ENCODE measurements around the gene EVX2. TPM values are rescaled to one million over a fixed set of nuclear protein-coding genes. Genes with fewer than 3 reads are reported as not detected.
A peak's percentile ranks its signal among the peaks of the same experiment; 100 is the strongest.

EVX2 gene
- total RNA-seq, 2 experiments from 2014 or later = not detected

- Mint-ChIP-seq H3K4me3 (peak overlapping the region; percentile 51), H3K9me3 (peaks cover 4% of the 10 kb centered on the region), H3K27me3 (peaks cover 76% of the 10 kb centered on the region), H3K36me3 (ENCODE audit: low read depth) (no peaks in the 10 kb centered on the region), H3K27ac (no peak overlapping the region), H3K4me1 (ENCODE audit: low read depth) (peaks cover 12% of the 10 kb centered on the region)
- CTCF ChIA-PET = interaction anchor here (1.5 to 1.8 kb wide), 3 partner anchors 18 to 333 kb away, joined by 3 to 5 read pairs (median 4); no protein-coding TSS in a partner anchor
- POLR2A ChIA-PET = interaction anchor here (1.4 kb wide), 1 partner anchor 9 kb away, joined by 3 read pairs; no protein-coding TSS in a partner anchor
- no peak for ATAC-seq
- no peak for DNase-seq
- intact Hi-C loops (cut with micrococcal nuclease) = loop anchor here (5.0 kb wide), 2 partner anchors 35 to 40 kb away; no protein-coding TSS in a partner anchor
- TF ChIP-seq CTCF (IDR thresholded peaks at IDR 0.05) = no peak
Measured at GRCh38 chr2:176122052-176122682, 38.4 kb upstream of the EVX2 start.

GRCh38 chr2:176121190-176122051 is 37.7 kb upstream of the EVX2 start:
- ChIA-PET POLR2A (interaction anchor here (1.4 kb wide), 1 partner anchor 10 kb away, joined by 3 read pairs; no protein-coding TSS in a partner anchor), CTCF (interaction anchor here (0.9 to 1.8 kb wide), 9 partner anchors 10 to 333 kb away, joined by 3 to 12 read pairs (median 4); no protein-coding TSS in a partner anchor)
- Mint-ChIP-seq H3K4me3 (no peak overlapping the region), H3K9me3 (peaks cover 5% of the 10 kb centered on the region), H3K27ac (no peak overlapping the region), H3K36me3 (ENCODE audit: low read depth) (no peaks in the 10 kb centered on the region), H3K4me1 (ENCODE audit: low read depth) (peaks cover 9% of the 10 kb centered on the region), H3K27me3 (peaks cover 78% of the 10 kb centered on the region)
- intact Hi-C loops (cut with micrococcal nuclease) = loop anchor here (5.0 kb wide), 2 partner anchors 34 to 41 kb away; no protein-coding TSS in a partner anchor
- DNase-seq (no peak), ATAC-seq (no peak)
- no peak for TF ChIP-seq CTCF (IDR thresholded peaks at IDR 0.05)

GRCh38 chr2:176120364-176121189 is 36.8 kb upstream of the EVX2 start:
- Mint-ChIP-seq H3K9me3 (peaks cover 6% of the 10 kb centered on the region), H3K27ac (no peak overlapping the region), H3K4me3 (no peak overlapping the region), H3K27me3 (peaks cover 78% of the 10 kb centered on the region), H3K36me3 (ENCODE audit: low read depth) (no peaks in the 10 kb centered on the region), H3K4me1 (ENCODE audit: low read depth) (peaks cover 9% of the 10 kb centered on the region)
- DNase-seq (no peak), ATAC-seq (no peak)
- intact Hi-C loops (cut with micrococcal nuclease) = loop anchor here (5.0 kb wide), 2 partner anchors 33 to 42 kb away; no protein-coding TSS in a partner anchor
- ChIA-PET CTCF (interaction anchor here (0.9 to 1.8 kb wide), 11 partner anchors 10 to 431 kb away, joined by 3 to 12 read pairs (median 4); no protein-coding TSS in a partner anchor), POLR2A (no interaction called here)
- TF ChIP-seq CTCF (IDR thresholded peaks at IDR 0.05) = no peak

GRCh38 chr2:176118601-176119339 is 35.0 kb upstream of the EVX2 start:
- H3K4me1 Mint-ChIP-seq (ENCODE audit: low read depth) = peaks cover 6% of the 10 kb centered on the region
- H3K4me3 Mint-ChIP-seq = no peak overlapping the region
- no peak for ATAC-seq
- peaks cover 6% of the 10 kb centered on the region for H3K9me3 Mint-ChIP-seq
- peak; percentile 68 for TF ChIP-seq CTCF (IDR thresholded peaks at IDR 0.05)
- H3K27ac Mint-ChIP-seq = no peak overlapping the region
- ChIA-PET CTCF (interaction anchor here (1.0 kb wide), 1 partner anchor 8 kb away, joined by 3 read pairs; no protein-coding TSS in a partner anchor), POLR2A (no interaction called here)
- H3K27me3 Mint-ChIP-seq = peaks cover 74% of the 10 kb centered on the region
- intact Hi-C loops (cut with micrococcal nuclease) = no loop called here
- H3K36me3 Mint-ChIP-seq (ENCODE audit: low read depth) = no peaks in the 10 kb centered on the region
- peak; percentile 68 for DNase-seq
